ENCODE results near the gene FOSB. TPM values are rescaled to one million over a fixed set of nuclear protein-coding genes. Genes with fewer than 3 reads are reported as not detected.
A peak's percentile ranks its signal among the peaks of the same experiment; 100 is the strongest.

Gene FOSB
- 1 to 10 TPM in 2 of 4 donors, under 1 TPM in 2; 0.60 to 4.9 (median 1.8) TPM for total RNA-seq

DNA sequence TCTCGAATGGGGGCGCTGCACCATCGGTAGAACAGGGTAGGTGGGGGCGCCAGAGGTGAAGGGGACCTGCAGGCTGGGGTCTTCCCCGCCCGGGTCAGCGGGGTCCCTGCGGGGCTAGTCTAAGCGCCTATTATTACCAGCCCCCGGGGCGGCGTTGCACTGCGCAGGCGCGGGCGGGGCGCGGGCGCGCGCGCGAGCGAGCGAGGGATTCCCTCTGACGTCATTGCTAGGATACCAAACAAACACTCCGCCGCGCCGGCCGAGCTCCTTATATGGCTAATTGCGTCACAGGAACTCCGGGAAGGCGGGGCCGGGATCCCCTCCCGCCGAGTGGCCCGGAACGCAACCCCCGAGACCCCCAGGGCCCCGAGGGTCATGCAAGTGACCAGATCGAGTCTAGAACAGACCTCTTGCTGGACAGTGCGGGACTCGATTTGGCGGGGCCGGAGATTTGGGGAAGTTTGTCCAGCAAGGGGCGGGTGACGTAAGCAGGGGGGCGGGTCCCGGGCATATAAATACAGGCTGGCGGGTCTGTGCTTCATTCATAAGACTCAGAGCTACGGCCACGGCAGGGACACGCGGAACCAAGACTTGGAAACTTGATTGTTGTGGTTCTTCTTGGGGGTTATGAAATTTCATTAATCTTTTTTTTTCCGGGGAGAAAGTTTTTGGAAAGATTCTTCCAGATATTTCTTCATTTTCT, at the start of gene FOSB:
Gene FOSB, plus strand, starts transcription at position 541 of the 703 bp plus-strand sequence. CDS start 591 bp downstream, outside the sequence.
- Histone ChIP-seq H3K27ac (peak within 1 kb of the TSS; percentile 85 to 96 (median 95)), H3K36me3 (no peaks in the 10 kb centered on the region), H3K4me3 (peak within 1 kb of the TSS; percentile 50 to 77 (median 60)), H3K4me1 (peaks cover 0 to 40% (median 21%) of the 10 kb centered on the region in 4 donors), H3K27me3 (peaks cover 0 to 30% of the 10 kb centered on the region in 2 donors), H3K9me3 (no peaks in the 10 kb centered on the region)
- WGBS, 2 donors: 1% methylated on average over 24 to 41 of the region's 56 CpGs
- peak; percentile 95 to 97 for DNase-seq (ENCODE audit: low spot score in 2 of 2)
- peak; percentile 46 to 92 for TF ChIP-seq POLR2A (IDR thresholded peaks at IDR 0.05)
- TF ChIP-seq EP300 (IDR thresholded peaks at IDR 0.05): peak; percentile 88 to 98
- TF ChIP-seq, protein P1, sequence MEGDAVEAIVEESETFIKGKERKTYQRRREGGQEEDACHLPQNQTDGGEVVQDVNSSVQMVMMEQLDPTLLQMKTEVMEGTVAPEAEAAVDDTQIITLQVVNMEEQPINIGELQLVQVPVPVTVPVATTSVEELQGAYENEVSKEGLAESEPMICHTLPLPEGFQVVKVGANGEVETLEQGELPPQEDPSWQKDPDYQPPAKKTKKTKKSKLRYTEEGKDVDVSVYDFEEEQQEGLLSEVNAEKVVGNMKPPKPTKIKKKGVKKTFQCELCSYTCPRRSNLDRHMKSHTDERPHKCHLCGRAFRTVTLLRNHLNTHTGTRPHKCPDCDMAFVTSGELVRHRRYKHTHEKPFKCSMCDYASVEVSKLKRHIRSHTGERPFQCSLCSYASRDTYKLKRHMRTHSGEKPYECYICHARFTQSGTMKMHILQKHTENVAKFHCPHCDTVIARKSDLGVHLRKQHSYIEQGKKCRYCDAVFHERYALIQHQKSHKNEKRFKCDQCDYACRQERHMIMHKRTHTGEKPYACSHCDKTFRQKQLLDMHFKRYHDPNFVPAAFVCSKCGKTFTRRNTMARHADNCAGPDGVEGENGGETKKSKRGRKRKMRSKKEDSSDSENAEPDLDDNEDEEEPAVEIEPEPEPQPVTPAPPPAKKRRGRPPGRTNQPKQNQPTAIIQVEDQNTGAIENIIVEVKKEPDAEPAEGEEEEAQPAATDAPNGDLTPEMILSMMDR (IDR thresholded peaks at IDR 0.05): peak in 1 of 5 experiments; percentile 19

DNA sequence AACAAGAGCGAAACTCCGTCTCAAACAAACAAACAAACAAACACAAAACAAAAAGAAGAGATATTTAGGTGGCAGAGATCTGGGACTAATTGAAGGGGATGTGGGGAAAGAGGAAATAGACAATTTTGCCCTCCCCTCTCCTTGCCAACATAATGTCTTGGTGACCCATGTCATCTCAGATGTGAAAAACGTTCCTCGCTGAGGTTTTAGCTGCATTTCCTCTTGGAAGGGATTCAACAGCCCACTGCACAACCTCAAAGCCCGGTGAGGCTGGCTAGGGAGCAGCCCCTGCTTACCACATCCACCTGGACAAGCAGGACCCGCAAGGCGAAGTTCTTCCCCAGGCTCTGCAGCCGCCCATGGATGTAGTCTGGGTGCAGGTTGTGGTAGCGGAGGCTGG, 49.0 kb upstream of the FOSB start:
- no peak overlapping the region for H3K4me3 ChIP-seq
- H3K4me1 ChIP-seq: peaks cover 0 to 36% (median 5%) of the 10 kb centered on the region in 4 donors
- no peaks in the 10 kb centered on the region for H3K9me3 ChIP-seq
- DNase-seq (ENCODE audit: low spot score in 2 of 2): no peak
- H3K27ac ChIP-seq: no peak overlapping the region
- 64 to 71% methylated on average over 9 of the region's 9 CpGs for WGBS, 2 donors
- peaks cover 0 to 82% (median 2%) of the 10 kb centered on the region in 3 donors for H3K36me3 ChIP-seq
- no peaks in the 10 kb centered on the region for H3K27me3 ChIP-seq
- TF ChIP-seq POLR2A (IDR thresholded peaks at IDR 0.05) (no peak), EP300 (IDR thresholded peaks at IDR 0.05) (no peak)
- TF ChIP-seq, protein P1 (IDR thresholded peaks at IDR 0.05): no peak

DNA sequence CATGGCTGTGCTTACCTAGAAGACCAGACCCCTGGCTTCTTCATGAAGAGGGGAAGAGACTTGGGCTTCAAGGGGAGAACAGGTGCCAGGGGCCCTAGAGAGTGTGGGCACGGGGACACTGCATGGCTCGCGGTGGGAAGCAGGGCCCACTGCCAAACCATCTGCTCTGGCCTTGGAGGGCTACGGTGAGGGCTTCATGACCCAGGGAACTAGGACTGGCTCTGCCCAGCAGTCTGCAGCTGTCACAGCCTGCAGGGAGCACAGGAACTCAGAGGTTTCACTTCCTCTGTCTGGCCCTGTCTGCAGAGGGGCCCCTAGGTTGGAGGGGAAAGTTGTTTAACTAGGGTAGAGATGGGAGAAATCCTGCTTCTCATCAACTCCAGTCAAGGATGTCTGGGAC, 48.4 kb upstream of the FOSB start:
- no peak overlapping the region for H3K4me3 ChIP-seq
- no peaks in the 10 kb centered on the region for H3K9me3 ChIP-seq
- DNase-seq (ENCODE audit: low spot score in 2 of 2): no peak
- no peaks in the 10 kb centered on the region for H3K27me3 ChIP-seq
- H3K36me3 ChIP-seq: peaks cover 0 to 76% (median 0%) of the 10 kb centered on the region in 3 donors
- TF ChIP-seq, protein P1 (IDR thresholded peaks at IDR 0.05): no peak
- TF ChIP-seq POLR2A (IDR thresholded peaks at IDR 0.05) (no peak), EP300 (IDR thresholded peaks at IDR 0.05) (no peak)
- peaks cover 0 to 42% (median 10%) of the 10 kb centered on the region in 4 donors for H3K4me1 ChIP-seq
- peak overlapping the region in 1 of 4 donors; percentile 53 for H3K27ac ChIP-seq
- WGBS, 2 donors: 64 to 72% methylated on average over 4 of the region's 4 CpGs

DNA sequence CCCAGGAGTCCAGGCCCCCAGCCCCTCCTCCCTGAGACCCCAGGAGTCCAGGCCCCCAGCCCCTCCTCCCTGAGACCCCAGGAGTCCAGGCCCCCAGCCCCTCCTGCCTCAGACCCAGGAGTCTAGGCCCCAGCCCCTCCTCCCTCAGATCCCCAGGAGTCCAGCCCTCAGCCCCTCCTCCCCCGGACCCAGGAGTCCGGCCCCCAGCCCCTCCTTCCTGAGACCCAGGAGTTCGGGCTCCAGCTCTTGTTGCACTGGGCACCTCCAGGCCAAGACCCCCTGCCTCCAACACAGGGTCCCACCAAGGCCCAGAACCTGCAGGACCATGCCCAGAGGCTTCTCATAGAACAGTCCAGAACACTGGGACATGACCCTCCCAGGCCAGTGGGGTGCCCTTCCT, 47.9 kb upstream of the FOSB start:
- 19 to 80% methylated on average over 1 to 3 of the region's 3 CpGs for WGBS, 2 donors
- TF ChIP-seq POLR2A (IDR thresholded peaks at IDR 0.05) (no peak), EP300 (IDR thresholded peaks at IDR 0.05) (no peak)
- TF ChIP-seq, protein P1 (IDR thresholded peaks at IDR 0.05): no peak

DNA sequence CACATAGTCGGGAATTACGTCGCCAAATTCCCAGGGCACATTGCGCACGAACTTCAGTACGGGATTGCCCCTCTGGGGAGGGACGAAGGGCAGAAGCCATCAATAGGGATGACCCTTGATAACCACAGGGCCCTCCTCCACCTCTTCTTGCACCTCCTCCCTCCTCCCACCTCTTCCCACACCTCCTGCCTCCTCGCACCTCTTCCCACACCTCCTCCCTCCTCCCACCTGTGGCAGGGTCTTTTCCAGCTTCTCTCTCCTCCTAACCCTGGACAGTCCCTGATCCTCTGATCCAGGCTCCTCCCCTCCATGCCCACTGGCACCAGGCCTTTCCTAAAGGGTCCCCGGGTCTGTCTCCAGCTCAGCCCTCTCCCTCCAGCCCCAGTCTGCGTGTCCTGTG, 47.4 kb upstream of the FOSB start:
- H3K9me3 ChIP-seq: no peaks in the 10 kb centered on the region
- DNase-seq (ENCODE audit: low spot score in 2 of 2): no peak
- H3K4me3 ChIP-seq: no peak overlapping the region
- H3K36me3 ChIP-seq: peaks cover 0 to 68% (median 0%) of the 10 kb centered on the region in 3 donors
- peak overlapping the region in 2 of 4 donors; percentile 13 to 53 for H3K27ac ChIP-seq
- peaks cover 0 to 52% (median 17%) of the 10 kb centered on the region in 4 donors for H3K4me1 ChIP-seq
- no peaks in the 10 kb centered on the region for H3K27me3 ChIP-seq
- TF ChIP-seq POLR2A (IDR thresholded peaks at IDR 0.05) (no peak), EP300 (IDR thresholded peaks at IDR 0.05) (no peak)
- TF ChIP-seq, protein P1 (IDR thresholded peaks at IDR 0.05): no peak
- 69 to 78% methylated on average over 5 to 10 of the region's 10 CpGs for WGBS, 2 donors

More for the DNA sequence above, 47.9 kb upstream of the FOSB start:
- Histone ChIP-seq H3K27me3 (no peaks in the 10 kb centered on the region), H3K4me1 (peaks cover 0 to 47% (median 14%) of the 10 kb centered on the region in 4 donors), H3K36me3 (peaks cover 0 to 71% (median 0%) of the 10 kb centered on the region in 3 donors), H3K9me3 (no peaks in the 10 kb centered on the region), H3K4me3 (no peak overlapping the region), H3K27ac (peak overlapping the region in 2 of 4 donors; percentile 13 to 53)
- no peak for DNase-seq (ENCODE audit: low spot score in 2 of 2)

Data from tibial nerve (tissue), 4 donors.